ENCODE measurements around the gene MELTF.

- TF ChIP-seq POLR2A (conservative IDR thresholded peaks at IDR 0.05) (no peak), MITF (IDR thresholded peaks at IDR 0.05) (no peak), CTCF (IDR thresholded peaks at IDR 0.05 in 2 of 3, conservative IDR thresholded peaks at IDR 0.05 in 1 of 3; ENCODE audit: insufficient read depth in 2 of 3, low read depth in 1 of 3, low read length in 3 of 3) (no peak), EP300 (IDR thresholded peaks at IDR 0.05; ENCODE audit: low read length) (no peak), SP1 (CRISPR knock-in tag; IDR thresholded peaks at IDR 0.05) (no peak)
These were observed 10.1 kb downstream of the MELTF start for GRCh38 chr3:197019535-197019934.

All from K562 (cell line).